LNCAP (cell line): ENCODE results near the gene CLEC1B.

ENCODE experiments used
- CTCF ChIP-seq: fragments of 450-650 bp; IDR thresholded peaks from 2 replicates; pipeline ENCODE4 v1.5.1; 2017; ENCODE audit warnings: mild to moderate bottlenecking

Gene CLEC1B

GRCh38 chr12:10001171-10001776, 2.4 kb upstream of the CLEC1B start:
- TF ChIP-seq CTCF = no peak

- TF ChIP-seq CTCF = no peak
These were observed 6.6 kb downstream of the CLEC1B start for GRCh38 chr12:9992296-9992695.

GRCh38 chr12:9991876-9992275, 7.0 kb downstream of the CLEC1B start:
- no peak for TF ChIP-seq CTCF

GRCh38 chr12:9980126-9980525, 18.8 kb downstream of the CLEC1B start:
- no peak for TF ChIP-seq CTCF

- no peak for TF ChIP-seq CTCF
These were observed 21.0 kb downstream of the CLEC1B start for GRCh38 chr12:9977916-9978315.

- TF ChIP-seq CTCF = no peak
These were observed 23.3 kb downstream of the CLEC1B start for GRCh38 chr12:9975614-9976013.

GRCh38 chr12:9973949-9974348, 25.0 kb downstream of the CLEC1B start:
- TF ChIP-seq CTCF = no peak

GRCh38 chr12:9971181-9971580, 27.7 kb downstream of the CLEC1B start, which contains the start of gene CLEC12A:
Gene CLEC12A (plus strand): TSS chr12:9971409. CDS start chr12:9971597, 188 bp downstream.
- no peak for TF ChIP-seq CTCF
